Stimulated activated CD4-positive, alpha-beta T cell treated with anti-CD3 and anti-CD28 coated beads, Interleukin-4, amount 100 ng/mL, for 48 hours (primary cell): ENCODE data around the gene MAP7.
"Not testable (repeated sequence)": the region's sequence is repeated elsewhere in the genome, so short reads cannot be mapped to it uniquely, and the experiment has no call there.

Experiments used
- DNase-seq, 2 donors: peaks; one replicate each; pipeline ENCODE4 v3.0.0-alpha.2; 2020; ENCODE audit warnings: low read depth in 2 of 2

MAP7 gene

GRCh38 chr6:136550330-136551071, at the start of gene MAP7:
Gene MAP7 (minus strand): TSS chr6:136550422. CDS start chr6:136550408, 14 bp downstream.
- peak; percentile 39 to 56 for DNase-seq

GRCh38 chr6:136599329-136600011, 49.2 kb upstream of the MAP7 start:
- no peak for DNase-seq

- DNase-seq = no peak
Observed at GRCh38 chr6:136598048-136598447, 47.8 kb upstream of the MAP7 start.

- no peak for DNase-seq
Observed at GRCh38 chr6:136594671-136595070, 44.4 kb upstream of the MAP7 start.

DNA sequence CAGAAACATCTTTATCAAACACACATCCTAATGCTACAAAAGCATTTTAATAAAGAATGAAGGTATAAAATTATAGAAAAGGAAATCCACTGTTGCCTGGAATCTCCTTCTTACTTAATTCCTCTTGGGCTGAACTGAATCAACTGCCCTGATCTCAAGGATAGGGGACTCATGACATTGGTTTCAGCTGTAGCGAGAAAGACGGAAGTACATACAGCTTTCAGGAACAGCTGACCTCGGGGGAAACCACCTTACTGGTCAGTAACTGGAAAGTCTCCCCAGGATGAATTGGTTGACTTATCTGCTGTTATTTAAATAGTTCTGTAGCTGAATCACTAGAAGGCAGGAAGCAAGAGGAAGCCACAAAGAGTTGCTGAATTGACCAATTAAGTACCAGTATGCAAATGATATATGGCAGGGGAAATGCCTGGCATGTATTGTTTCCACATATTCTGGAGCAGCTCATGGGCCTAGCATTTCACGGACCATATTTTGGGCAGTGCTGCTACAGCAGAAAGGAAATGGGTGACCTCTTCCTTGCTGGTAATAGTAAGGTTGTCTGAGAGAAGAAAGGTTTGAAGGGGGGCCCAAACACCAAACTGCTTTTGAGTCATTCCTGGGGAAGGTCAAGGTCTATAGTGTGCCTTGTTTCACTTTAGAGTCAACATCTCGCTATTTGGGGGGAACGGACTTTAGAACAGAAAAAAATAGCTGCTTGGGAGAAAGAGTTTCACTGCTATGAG, 43.7 kb upstream of the MAP7 start:
- DNase-seq = peak; percentile 12 to 34

DNA sequence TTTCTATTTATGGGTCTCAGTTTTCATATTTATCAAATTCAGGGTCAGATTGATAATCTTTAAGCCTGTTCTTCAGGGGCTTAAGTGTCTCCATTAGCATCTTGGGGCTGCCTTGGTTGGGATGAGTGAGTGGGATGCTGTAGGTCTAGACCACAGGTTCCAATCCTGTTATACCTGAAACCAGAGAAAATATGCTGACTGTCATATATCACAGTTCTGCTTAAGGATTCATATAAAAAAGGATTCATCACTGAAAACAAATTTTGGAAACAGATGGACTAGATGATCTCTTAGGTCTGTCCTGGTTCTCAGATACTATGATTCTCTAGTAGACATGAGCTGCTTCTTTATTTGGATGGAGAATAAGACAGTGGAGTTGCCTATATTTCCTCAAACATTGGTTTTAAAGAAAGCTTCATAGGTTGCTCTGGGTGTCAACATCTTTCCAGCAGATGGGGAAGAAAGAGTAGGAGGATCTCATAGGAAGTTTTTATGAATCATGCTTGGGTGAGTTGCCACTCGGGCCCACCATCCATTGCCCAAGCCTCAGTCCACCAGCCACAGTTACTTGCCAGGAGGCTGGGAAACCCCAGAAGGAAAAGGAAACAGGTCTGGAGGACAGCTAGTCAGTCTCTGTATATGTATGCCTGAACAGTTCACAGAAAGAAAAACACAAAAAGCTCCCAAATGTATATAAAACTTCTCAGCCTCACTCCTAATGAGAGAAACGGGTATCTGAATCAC, 42.9 kb upstream of the MAP7 start:
- no peak for DNase-seq

DNA sequence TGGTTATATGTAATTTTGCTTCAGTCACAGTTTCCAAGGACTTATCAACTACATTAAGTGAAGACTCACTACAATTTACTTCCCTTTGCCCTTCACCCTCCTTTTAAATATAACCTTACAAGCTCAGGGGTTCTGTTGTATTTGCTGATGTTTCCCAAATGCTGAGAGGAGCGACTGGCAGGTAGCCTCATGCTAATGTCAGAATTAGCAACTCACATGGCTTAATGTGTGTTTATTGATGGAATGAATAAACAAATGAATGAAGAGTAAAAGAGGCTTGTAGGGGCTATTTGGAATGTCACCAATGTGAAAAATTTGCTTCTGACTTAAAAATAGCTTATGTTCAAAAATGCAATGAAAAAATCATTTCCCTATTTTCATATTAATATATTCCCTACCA, 41.4 kb upstream of the MAP7 start:
- DNase-seq = no peak

GRCh38 chr6:136590846-136591245, 40.6 kb upstream of the MAP7 start:
- DNase-seq = not testable (repeated sequence)

GRCh38 chr6:136587527-136587926, 37.3 kb upstream of the MAP7 start:
- DNase-seq = no peak

DNA sequence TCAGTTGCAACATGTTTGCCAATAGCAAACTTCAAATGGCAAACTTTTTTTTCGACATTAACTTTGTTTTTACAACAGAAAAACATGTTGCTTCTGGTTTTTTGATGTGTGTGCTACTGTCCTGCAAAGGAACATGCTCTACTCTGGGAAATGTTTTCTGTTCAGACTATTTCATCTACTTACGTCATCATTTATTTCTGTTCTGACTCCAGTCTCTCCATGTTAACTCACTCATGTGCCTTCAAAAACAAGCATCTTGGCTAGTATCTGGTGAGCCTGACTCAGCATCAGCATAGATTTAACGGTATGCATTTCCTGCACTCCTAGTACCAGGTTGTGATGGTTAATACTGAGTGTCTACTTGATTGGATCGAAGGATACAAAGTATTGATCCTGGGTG, 36.1 kb upstream of the MAP7 start:
- DNase-seq = no peak

DNA sequence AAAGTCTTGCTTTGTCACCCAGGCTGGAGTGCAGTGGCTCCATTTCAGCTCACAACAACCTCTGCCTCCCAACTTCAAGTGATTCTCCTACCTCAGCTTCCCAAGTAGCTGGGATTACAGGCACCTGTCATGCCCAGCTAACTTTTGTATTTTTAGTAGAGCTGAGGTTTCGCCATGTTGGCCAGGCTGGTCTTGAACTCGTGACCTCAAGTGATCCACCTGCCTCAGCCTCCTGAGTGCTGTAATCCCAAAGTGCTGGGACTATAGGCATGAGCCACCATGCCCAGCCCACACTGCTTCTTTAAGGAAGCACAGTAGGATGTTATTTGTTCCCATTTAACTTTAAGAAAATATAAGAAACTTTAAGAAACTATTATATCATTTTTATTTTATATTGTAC, 35.3 kb upstream of the MAP7 start:
- DNase-seq = not testable (repeated sequence)

- not testable (repeated sequence) for DNase-seq
Observed at GRCh38 chr6:136584290-136584689, 34.1 kb upstream of the MAP7 start.

DNA sequence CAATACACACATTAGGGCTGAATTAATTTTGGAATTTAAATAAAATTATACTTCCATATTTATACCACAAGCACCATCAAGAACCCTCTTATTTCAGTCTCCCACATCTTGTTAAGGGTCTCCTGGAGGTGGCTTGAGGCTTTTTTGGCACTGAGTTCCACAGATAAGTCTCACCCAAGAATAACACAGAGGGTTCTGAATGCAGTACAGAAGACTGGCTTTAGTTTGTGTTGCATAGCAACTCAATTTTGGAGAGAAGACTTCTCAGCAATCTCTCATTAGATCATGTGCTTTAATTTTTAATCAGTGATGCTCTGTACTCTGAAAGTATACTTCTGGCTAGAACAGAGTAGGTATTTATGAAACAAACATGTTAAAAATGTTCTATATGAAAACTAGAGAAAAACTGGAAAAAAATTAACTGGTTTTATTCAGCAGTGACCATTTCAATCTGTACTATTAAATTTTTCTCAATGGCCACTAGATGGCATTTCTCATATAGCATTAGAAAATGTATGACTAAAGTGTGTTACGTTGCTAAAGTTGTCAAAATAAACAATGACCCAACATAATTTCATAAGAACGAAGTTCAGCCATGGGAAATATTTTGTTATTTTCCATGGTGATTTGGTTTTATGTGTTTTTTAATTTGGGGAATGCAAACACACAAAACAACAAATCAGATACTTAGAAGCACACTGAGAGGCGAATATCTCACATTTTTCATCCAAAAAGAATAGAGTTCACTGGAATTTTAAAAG, 32.7 kb upstream of the MAP7 start:
- DNase-seq = no peak

- DNase-seq = no peak
Observed at GRCh38 chr6:136579800-136580199, 29.6 kb upstream of the MAP7 start.

GRCh38 chr6:136576821-136577220, 26.6 kb upstream of the MAP7 start:
- no peak for DNase-seq

DNA sequence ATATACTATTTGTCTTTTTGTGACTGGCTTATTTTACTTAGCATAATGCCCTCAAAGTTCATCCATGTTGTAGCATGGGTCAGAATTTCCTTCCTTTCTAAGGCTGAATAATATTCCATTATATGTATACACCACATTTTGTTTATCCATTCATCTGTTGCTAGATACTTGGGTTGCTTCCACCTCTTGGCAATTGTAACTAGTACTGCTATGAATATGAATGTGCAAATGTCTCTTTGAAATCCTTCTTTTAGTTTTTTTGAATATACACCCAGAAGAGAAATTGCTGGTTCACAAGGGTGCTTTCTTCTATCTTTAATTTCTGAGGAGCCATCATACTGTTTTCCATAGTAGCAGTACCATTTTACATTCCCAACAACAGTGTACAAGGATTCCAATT, 21.3 kb upstream of the MAP7 start:
- no peak for DNase-seq

DNA sequence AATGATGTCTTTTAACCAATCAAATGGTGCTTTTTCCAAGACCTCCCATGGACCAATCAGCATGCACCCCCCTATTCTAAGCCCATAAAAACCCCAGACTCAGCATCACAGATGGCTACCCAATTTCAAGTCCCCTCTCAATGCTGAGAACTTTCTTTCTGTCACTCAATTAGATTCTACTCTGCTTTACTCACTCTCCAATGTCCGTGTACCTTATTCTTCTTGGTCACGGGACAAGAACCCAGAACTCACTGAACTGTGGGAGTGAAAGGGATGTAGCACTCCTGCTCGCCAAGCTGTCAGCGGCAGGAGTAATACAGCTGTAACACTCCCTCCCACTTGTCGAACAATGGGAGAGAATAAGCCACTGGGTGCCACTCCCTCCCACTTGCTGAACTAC, 20.8 kb upstream of the MAP7 start:
- no peak for DNase-seq

- DNase-seq = no peak
Observed at GRCh38 chr6:136568129-136568528, 17.9 kb upstream of the MAP7 start.

DNA sequence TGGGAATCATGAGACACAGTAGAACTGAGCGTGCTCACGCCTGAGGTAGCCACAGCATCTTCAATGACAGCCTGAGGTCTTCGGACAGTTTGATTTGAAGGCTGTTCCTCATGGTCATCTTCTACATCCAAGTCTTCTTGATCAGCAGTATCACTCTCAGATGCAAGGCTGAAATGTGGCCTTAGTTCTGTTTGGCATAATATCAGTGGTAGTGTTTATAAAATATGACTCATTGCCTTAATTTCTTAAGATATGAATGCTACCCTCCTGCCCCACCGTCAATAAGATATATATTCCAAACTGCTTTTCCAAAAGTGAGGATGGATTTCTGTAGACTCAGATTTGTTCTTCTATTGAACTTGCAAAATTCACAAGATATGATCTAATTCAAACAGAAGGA, 17.5 kb upstream of the MAP7 start:
- no peak for DNase-seq

DNA sequence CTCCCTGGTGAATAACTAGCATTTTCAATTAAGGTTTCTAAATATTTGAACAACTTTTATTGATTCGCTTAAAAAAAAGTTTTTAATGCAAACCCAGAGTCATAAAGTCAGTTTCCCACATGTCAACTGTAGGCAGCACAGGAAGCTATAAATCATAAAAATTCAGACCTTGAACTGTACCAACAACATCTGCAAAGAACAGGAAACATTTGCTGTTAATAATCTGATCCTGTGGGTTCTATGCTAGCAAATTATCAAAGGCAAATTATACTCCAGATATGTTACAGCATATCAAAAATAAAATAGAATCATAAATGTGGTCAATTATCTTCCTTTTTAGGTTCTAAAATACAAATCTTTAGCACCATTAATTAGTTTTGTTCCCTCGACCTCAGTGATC, 16.6 kb upstream of the MAP7 start:
- DNase-seq = no peak

DNA sequence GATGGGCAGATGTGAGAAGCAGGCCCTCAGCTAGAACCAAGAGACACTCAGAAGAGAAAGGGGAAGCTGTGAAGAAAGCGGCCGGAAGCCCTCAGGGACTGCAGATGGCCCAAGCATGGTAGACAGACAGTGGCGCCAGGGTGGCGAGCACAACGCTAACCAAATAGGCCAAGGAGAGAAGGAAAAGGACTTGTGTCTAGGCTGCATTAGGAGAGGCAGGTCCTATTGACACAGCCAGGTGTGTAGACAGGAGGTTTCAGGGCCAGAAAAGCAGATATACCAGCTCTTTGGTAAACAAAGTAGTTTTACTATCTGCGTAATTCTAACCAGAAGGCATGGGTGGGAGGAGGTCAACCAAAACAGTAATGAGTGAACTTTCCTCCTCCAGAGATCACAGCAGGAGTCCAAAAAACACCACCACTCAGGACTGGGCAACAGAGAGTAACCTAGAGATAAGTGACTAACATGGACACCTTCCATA, 15.8 kb upstream of the MAP7 start:
- DNase-seq = no peak
